ENCODE data around the gene MGME1. TPM values are rescaled to one million over a fixed set of nuclear protein-coding genes. Genes with fewer than 3 reads are reported as not detected.

MGME1 gene
- total and polyA plus RNA-seq, 2 of the 13 experiments (the other 11 are each of a cell fraction or from before 2014, with no cell fraction given) = 36.7 to 66.6 TPM

DNA sequence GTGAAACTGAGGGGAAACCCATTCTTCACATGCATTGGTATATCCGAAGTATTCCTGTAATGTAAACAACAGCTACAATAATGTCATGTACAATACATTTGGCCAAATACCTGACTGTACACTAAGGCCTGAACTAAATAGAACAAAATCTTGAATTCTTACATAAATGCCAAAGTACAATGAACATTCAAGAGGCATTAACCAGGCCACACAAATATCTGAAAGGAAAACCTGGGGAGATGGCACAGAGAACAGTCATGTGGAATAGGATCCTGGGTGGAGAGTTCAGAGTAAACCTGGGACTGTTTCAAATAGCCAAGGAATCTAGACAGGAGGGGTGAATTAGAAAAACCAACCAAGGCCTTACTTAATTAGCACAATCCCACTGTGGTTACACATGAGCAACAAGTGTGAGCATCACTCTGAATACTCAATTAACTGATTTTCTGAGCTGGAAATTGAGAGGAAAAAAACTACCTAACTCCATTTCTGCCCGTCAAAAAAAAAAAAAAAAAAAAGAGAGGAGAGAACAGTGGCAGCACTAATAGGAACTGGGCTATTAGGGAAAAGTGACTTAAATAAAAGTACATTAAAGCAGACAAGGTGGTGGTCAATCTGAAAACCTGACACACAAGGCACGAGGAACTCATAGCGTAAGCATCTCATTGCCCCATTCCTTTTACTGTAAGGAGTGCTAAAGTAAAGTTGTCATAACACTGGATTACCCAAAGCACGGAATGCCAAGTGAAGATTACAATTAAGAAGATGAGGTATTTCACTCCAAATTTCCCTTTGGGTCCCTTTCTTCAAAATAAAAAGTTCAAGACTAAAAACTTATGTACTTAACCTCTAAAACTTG, 11.1 kb upstream of the MGME1 start (continued):
- TF ChIP-seq RARG (CRISPR knock-in tag; IDR thresholded peaks at IDR 0.05; ENCODE audit: low read depth) = no peak
- TF ChIP-seq PHB2 (IDR thresholded peaks at IDR 0.05; ENCODE audit: partially characterized antibody) = no peak
- TF ChIP-seq SCMH1 (CRISPR knock-in tag; IDR thresholded peaks at IDR 0.05; ENCODE audit: borderline replicate concordance) = no peak
- TF ChIP-seq TGIF2 (CRISPR knock-in tag; IDR thresholded peaks at IDR 0.05) = no peak
- TF ChIP-seq RFX5 (IDR thresholded peaks at IDR 0.05; ENCODE audit: low read depth, low read length) = no peak
- no peak for TF ChIP-seq POGK (CRISPR knock-in tag; conservative IDR thresholded peaks at IDR 0.05)
- TF ChIP-seq CEBPG (CRISPR knock-in tag; IDR thresholded peaks at IDR 0.05) = no peak
- no peak for TF ChIP-seq ZNF275 (CRISPR knock-in tag; IDR thresholded peaks at IDR 0.05; ENCODE audit: borderline replicate concordance)
- no peak for TF ChIP-seq PLSCR1 (CRISPR knock-in tag; IDR thresholded peaks at IDR 0.05; ENCODE audit: borderline replicate concordance)
- TF ChIP-seq SP4 (CRISPR knock-in tag; IDR thresholded peaks at IDR 0.05) = no peak
- peak; percentile 12; the same call in 1 of the 2 replicates for TF ChIP-seq NAIF1 (CRISPR knock-in tag; IDR thresholded peaks at IDR 0.05; ENCODE audit: borderline replicate concordance)
- no peak for TF ChIP-seq ZNF558 (CRISPR knock-in tag; IDR thresholded peaks at IDR 0.05; ENCODE audit: borderline replicate concordance)
- TF ChIP-seq, protein P1, sequence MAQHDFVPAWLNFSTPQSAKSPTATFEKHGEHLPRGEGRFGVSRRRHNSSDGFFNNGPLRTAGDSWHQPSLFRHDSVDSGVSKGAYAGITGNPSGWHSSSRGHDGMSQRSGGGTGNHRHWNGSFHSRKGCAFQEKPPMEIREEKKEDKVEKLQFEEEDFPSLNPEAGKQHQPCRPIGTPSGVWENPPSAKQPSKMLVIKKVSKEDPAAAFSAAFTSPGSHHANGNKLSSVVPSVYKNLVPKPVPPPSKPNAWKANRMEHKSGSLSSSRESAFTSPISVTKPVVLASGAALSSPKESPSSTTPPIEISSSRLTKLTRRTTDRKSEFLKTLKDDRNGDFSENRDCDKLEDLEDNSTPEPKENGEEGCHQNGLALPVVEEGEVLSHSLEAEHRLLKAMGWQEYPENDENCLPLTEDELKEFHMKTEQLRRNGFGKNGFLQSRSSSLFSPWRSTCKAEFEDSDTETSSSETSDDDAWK (CRISPR knock-in tag; IDR thresholded peaks at IDR 0.05) = no peak
- TF ChIP-seq RBFOX2 (IDR thresholded peaks at IDR 0.05; ENCODE audit: low read depth, low read length) = peak; percentile 43; the same call in 1 of the 2 replicates
- TF ChIP-seq ZNF354B (CRISPR knock-in tag; IDR thresholded peaks at IDR 0.05) = no peak
- TF ChIP-seq, protein P2, sequence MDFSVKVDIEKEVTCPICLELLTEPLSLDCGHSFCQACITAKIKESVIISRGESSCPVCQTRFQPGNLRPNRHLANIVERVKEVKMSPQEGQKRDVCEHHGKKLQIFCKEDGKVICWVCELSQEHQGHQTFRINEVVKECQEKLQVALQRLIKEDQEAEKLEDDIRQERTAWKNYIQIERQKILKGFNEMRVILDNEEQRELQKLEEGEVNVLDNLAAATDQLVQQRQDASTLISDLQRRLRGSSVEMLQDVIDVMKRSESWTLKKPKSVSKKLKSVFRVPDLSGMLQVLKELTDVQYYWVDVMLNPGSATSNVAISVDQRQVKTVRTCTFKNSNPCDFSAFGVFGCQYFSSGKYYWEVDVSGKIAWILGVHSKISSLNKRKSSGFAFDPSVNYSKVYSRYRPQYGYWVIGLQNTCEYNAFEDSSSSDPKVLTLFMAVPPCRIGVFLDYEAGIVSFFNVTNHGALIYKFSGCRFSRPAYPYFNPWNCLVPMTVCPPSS (IDR thresholded peaks at IDR 0.05) = no peak
- TF ChIP-seq, protein P3, sequence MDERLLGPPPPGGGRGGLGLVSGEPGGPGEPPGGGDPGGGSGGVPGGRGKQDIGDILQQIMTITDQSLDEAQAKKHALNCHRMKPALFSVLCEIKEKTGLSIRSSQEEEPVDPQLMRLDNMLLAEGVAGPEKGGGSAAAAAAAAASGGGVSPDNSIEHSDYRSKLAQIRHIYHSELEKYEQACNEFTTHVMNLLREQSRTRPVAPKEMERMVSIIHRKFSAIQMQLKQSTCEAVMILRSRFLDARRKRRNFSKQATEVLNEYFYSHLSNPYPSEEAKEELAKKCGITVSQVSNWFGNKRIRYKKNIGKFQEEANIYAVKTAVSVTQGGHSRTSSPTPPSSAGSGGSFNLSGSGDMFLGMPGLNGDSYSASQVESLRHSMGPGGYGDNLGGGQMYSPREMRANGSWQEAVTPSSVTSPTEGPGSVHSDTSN (CRISPR knock-in tag; IDR thresholded peaks at IDR 0.05) = no peak

All from HepG2 (cell line).